ENCODE results near the gene RUNX2.

Gene RUNX2

DNA sequence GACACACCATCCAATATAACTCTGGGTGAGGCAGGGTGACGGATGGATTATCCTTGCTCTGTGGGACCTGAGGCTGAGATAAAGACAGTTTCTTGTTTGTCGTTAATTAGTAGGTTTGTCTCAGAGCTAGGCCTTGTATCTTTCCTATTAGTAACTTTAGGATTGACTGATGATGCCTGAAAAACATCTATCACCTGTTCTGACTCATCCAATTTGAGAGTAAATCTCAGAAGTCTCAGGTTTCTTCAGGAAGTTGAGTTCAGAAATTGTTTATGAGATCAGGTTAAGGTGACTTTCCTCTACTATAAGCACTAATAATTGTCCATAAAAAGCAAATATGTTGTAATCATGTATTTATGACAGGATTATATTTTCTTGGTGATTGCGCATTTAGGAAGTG, 179.1 kb downstream of the RUNX2 start:
- DNase-seq (ENCODE audit: extremely low read depth in 1 of 2, low read depth in 1 of 2), result no peak

DNA sequence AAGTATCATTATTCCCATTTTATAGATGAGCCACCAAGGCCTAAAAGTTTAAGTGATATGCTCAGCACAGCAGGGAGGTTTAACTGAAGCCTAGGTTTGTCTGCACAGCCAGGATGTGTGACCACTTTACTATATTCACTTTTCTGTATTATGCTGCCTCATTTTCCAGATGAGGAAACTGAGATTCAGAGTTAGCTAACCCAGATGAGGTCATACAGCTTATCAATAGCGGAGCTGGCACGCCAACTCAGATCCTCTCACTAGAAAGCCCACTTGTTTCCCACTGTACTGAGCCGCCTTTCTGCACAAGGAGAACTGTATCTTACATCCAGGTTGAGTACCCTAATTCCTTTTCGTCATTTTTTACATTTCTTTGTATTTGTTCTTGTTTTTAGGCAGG, 181.3 kb downstream of the RUNX2 start:
- DNase-seq (ENCODE audit: extremely low read depth in 1 of 2, low read depth in 1 of 2), result no peak

- no peak for DNase-seq (ENCODE audit: extremely low read depth in 1 of 2, low read depth in 1 of 2)
Measured at GRCh38 chr6:45512717-45513116, 184.6 kb downstream of the RUNX2 start.

DNA sequence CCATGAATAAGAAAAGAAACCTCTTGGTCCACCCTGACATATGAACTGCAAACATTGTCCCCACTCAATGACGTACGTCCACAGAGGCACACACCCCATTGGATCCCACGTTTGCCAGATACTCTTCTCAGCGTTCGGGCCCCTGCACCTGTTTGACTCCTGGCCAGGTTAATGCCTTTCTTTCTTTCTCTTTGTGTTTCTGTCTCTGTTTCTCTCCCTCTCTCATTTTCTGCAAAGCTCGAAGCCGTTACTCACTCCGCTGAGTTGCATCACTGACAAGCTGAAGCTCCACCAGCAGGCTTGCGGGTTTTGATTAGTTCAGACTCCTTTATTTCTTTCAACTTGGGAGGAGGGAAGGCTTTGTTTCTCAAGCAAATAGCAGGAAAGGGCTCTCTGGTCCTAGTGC, 185.1 kb downstream of the RUNX2 start:
- no peak for DNase-seq (ENCODE audit: extremely low read depth in 1 of 2, low read depth in 1 of 2)

GRCh38 chr6:45513843-45514242, 185.7 kb downstream of the RUNX2 start:
- DNase-seq (ENCODE audit: extremely low read depth in 1 of 2, low read depth in 1 of 2), result no peak

DNA sequence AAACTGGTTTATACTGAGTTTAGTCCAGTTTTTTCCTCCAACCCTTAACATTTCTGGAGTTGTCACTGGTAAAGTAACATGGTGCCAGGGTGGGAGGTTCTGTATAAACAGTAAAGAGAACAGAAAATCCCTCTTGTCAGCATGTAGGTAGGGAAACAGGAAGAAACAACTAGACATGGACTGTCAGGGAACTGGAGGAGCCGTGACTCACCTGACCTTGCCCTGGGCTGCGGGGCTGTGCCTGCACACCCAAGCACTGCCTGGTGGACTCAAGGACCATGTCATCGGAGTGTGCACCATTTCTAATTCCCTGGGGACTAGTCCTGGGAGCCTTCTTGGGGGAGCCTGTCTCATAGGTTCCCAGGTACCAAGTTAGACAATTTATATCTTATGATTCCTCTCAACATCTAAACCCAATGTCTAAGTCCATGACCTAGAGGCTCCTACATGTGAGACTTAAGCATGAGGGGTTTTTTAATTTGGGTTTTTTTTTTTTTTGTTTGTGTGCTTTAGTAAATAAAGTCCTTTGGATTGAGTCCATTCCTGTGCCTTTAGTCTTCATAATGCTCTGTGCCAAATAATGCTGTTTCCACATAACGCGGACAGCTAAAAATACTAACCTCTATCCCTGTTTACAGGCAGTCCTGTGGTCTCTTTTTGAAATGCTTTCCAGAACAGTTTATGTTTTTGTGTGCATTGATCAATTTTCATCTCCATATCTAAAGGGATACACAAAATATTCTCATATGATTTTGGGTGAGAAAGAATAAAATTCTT, 186.5 kb downstream of the RUNX2 start:
- DNase-seq (ENCODE audit: extremely low read depth in 1 of 2, low read depth in 1 of 2), result no peak

DNA sequence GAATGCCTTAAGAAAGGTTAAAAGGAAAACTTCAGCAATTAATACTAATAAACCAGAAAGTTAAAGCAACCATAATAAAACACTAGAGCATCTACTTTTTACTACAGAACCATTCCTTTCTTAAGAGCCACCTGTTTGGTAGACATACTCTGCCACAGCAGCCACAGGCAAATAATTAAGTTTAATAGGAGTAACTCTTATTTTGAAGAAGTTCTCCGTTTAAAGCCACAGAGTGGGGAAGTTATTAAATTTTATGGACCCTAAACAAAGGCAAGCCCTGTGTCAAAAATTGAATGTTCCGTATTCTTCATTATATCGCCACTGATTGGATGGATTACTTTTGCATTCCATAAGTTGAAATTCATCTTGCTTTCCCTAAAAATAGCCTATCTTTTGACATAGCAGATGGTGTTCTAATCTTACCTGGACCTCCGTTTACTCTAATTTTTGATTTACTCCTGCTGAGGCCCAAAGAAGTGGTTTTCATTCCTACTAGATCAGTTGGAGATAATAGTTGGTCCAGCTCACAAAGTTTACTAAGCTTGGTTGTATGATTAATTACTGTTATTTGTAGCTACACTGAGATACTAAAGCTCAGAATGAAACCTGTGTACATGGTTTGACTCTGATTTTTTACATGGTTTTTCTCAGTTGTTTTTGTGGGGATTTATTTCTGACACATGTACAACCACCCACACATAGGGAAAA, 190.0 kb downstream of the RUNX2 start:
- DNase-seq (ENCODE audit: extremely low read depth in 1 of 2, low read depth in 1 of 2), result no peak

- DNase-seq (ENCODE audit: extremely low read depth in 1 of 2, low read depth in 1 of 2), result no peak
Measured at GRCh38 chr6:45521226-45521625, 193.1 kb downstream of the RUNX2 start.

DNA sequence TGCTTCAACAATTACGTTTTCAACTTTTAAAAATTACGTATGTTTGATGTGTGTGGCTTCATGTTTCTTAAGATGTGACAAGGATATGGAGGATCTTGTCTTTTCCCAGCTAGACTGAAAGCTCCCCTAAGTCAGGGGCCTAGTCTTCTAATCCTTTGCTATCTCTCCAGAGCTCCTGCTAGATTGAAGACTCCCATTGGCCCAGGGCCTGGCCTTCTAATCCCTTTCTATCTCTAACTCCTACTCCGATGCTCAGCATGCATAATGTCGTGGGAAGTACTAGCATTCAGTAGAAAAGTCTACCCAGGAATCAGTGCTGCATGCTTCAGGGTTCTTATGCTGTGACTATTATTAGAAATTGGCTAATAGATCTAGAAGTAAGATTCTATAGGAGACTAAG, 194.4 kb downstream of the RUNX2 start:
- no peak for DNase-seq (ENCODE audit: extremely low read depth in 1 of 2, low read depth in 1 of 2)

DNA sequence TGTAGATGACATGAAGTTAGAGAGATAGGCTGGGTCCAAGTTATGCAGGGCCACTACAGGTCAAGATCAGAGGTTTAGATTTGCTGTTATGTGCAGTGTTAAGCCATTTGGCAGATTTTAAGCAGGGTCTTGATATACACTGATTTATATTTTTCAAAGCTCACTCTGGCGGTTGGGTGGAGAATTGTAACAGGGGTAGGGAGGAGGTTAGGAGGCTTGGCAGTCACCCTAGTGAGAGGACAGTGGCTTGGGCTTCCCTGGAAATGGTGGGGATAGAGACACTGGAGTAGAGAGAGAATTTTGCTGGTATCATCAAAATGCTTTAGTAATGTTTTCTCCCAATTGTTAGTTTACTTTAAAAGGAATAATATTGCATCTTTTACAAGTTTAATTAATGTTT, 199.1 kb downstream of the RUNX2 start:
- DNase-seq (ENCODE audit: extremely low read depth in 1 of 2, low read depth in 1 of 2), result no peak

GRCh38 chr6:45531999-45532595, 204.0 kb downstream of the RUNX2 start:
- DNase-seq (ENCODE audit: extremely low read depth in 1 of 2, low read depth in 1 of 2), result no peak

DNA sequence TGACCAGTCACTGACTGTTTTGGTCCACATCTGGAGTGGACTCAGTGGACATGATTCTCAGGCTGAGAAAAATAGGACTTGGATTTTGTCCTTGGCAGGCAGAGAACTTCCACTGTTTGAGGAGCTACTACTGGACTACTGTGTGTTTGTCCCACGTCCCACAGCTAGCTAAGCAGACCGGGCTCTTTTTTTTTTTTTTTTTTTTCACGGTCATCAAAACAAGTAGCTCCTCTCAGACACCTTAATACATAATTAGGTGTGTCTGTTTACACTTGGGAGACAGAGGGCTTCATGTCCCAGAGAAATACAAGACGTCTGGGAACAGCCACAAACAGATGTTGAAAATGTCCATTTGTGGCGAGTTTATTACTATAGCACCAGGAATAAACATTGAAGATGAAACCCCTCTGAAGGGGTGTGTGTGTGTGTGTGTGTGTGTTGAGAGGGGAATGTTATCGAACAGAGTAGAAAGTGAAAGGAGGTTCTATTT, 204.6 kb downstream of the RUNX2 start:
- no peak for DNase-seq (ENCODE audit: extremely low read depth in 1 of 2, low read depth in 1 of 2)

DNA sequence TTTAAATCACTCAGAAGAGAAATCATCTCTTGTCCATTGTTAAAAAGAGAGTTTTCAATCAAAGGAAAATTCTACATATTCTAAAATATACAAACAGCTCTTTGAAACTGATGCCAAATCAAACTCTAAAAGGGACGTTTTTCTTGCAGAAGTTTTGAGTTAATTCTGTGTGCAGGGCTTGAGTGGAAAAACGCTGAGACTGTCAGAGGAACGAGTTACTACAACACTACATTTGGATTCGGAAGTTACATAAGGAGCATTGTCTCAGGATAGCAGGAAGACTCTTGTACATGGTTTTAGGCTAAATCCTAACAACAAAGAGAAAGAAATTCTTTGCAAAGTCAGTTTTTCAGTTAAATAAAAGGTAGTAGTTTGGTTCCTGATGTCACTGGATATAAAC, 205.3 kb downstream of the RUNX2 start:
- DNase-seq (ENCODE audit: extremely low read depth in 1 of 2, low read depth in 1 of 2), result no peak

DNA sequence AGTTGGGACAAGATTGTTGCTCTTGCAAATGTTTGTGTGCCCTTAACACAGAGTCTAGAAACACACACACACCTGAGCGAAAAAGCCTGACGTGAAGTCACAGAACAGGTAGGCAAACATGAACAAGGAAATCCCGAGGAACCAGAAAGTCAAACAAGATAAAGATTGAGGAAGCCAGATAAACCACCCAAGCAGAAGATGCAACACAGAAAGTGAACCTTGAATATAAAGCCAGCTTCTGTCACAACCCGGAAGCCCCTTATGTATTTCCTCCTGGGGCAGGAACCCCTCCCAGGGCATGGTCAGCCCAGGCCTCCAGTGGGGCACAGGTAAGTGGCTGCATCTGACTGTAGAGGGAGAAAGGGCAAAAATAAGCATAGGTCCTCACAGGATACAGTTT, 207.8 kb downstream of the RUNX2 start:
- DNase-seq (ENCODE audit: extremely low read depth in 1 of 2, low read depth in 1 of 2), result no peak

- no peak for DNase-seq (ENCODE audit: extremely low read depth in 1 of 2, low read depth in 1 of 2)
Measured at GRCh38 chr6:45537539-45537938, 209.4 kb downstream of the RUNX2 start.

- no peak for DNase-seq (ENCODE audit: extremely low read depth in 1 of 2, low read depth in 1 of 2)
Measured at GRCh38 chr6:45538641-45539547, 210.8 kb downstream of the RUNX2 start.

DNA sequence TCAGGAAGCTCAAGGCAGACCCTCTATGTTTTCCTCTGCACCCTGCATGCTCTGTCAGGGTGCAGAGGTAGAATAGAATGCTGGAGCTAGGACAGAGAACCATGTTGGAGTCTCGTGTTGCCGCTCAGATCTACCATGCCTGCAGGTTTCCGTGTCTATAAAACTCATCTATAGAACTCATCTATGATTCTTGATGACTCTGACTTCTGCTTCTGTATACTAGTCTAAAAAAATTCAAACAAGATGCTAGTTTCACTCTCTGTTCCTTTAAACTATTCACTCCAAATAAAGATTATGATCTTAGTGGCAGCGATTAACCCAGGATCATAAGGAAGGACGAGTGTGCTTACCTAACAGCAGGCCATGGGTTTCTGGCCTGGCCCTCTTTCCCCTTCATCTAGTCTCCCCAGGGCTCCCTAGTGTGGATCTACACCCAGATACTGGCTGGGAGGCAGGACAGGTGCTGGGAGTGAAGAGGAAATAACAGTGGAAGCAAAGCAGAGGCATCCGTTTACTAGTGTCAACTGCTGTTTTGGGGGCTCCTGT, 212.3 kb downstream of the RUNX2 start:
- no peak for DNase-seq (ENCODE audit: extremely low read depth in 1 of 2, low read depth in 1 of 2)

DNA sequence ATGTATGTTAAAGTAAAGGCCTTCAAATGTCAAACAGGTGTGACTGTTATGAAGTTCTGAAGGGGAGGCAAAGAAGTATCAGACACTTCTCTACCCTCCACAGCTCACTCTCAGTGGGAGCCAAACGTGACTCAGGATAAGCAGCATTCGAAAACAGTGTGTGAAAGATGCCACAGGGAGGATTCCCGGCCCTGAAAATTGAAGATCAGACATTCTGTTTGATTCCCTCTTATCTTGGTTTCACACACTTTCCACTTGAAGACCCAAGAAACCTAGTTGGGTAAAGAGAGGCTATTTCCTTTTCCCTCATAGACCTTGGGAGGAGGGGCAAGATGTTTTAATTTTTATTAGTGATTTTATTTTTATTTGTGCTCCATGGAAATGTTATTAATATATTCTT, 213.8 kb downstream of the RUNX2 start:
- DNase-seq (ENCODE audit: extremely low read depth in 1 of 2, low read depth in 1 of 2), result no peak

DNA sequence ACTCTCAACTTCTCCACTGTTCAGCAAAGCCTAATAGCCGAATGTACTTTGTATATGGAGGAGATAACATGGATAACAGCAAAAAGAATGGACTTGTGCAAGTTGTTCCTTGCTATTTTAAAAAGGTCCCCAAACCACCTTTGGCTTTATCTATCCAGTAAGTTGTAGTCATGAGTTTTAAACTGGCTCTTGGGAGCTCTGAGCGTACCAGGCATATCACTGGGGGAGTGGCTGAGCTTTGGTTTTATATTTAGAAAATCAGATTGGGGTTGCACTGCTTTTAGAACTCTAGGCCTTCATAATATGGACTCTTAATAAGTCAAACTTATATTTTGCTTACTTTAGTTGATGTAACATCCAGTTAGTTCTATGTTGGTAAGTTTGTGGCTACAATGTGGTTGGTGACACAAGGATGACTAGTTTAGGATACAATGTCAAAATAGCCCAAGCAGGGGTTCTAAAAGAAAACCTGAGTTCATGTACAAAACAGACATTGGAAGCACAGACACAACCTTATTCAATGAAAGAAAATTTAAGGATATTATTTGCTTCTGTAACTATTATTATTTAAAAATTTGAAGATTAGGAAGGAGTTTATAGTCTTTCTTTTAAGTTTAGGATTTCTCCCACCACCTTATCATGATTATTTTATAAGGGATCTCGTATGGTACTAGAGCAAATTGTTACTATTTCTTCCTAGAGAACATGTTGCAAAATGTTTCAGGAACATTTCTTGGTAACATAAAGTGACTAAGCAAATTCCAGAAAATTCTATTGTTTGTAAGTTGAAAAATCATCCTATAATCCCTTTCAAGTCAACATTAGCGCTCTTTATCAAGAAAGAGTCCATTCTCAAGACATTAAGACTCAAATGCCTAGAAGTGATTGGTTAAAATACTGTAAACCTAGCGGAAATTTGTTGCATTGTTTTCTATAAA, 215.4 kb downstream of the RUNX2 start:
- DNase-seq (ENCODE audit: extremely low read depth in 1 of 2, low read depth in 1 of 2), result no peak

GRCh38 chr6:45545416-45545815, 217.3 kb downstream of the RUNX2 start:
- DNase-seq (ENCODE audit: extremely low read depth in 1 of 2, low read depth in 1 of 2), result no peak
